BJ (cell line): Measurements from ENCODE around the gene SLC16A1. TPM values are rescaled to one million over a fixed set of nuclear protein-coding genes. Genes with fewer than 3 reads are reported as not detected.
A peak's percentile ranks its signal among the peaks of the same experiment; 100 is the strongest.

Source experiments
- CTCF ChIA-PET: fragments of 350-600 bp; formaldehyde crosslinking; extraction: SDS; loops from one replicate; lab custom pipeline; 2021; ENCODE audit warnings: antibody characterized with exemption, inconsistent platforms; lab: Yijun Ruan, JAX
- POLR2A ChIA-PET: fragments of 300-600 bp; sonication (Branson Sonifier 250); formaldehyde crosslinking; extraction: SDS; loops from one replicate; lab custom pipeline; 2021; ENCODE audit warnings: antibody characterized with exemption; lab: Charles Lee
- DNase-seq: peaks from one replicate; pipeline ENCODE4 v3.0.0-alpha.2; 2011; ENCODE audit warnings: low read depth
- H3K27me3 ChIP-seq: 2 replicates; pipeline ENCODE4 v1.6.0; 2011; ENCODE audit warnings: low read length; ENCODE audit not compliant: control insufficient read depth, insufficient read depth
- H3K36me3 ChIP-seq: 2 replicates; pipeline ENCODE4 v1.5.1; 2011; ENCODE audit warnings: low read length; ENCODE audit not compliant: control insufficient read depth, insufficient read depth
- H3K4me3 ChIP-seq: 2 replicates; pipeline ENCODE4 v1.5.1; 2011; ENCODE audit warnings: low read depth, mild to moderate bottlenecking, control low read depth, low read length
- polyA minus RNA-seq: library from RNA; depleted of rRNA, polyadenylated mRNA; stranded (reverse); fragments of >200 nt; gene quantifications from 2 replicates; pipeline ENCODE4 v1.2.3, GENCODE V29; 2011; rRNA and poly(A)+ RNA removed
- polyA plus RNA-seq: library from polyadenylated mRNA; depleted of rRNA; stranded (reverse); fragments of >200 nt; gene quantifications from 2 replicates; pipeline ENCODE4 v1.2.3, GENCODE V29; 2011; rRNA removed
- TF ChIP-seq, protein P1 (sequence below): IDR thresholded peaks from 2 replicates; pipeline ENCODE4 v1.5.1; 2011; ENCODE audit warnings: low read depth, mild to moderate bottlenecking, control low read depth, inconsistent platforms, low read length, moderate library complexity; ENCODE audit not compliant: insufficient read depth

The SLC16A1 gene
- polyA plus RNA-seq (57.6 and 101 TPM in 2 replicates), polyA minus RNA-seq (71.0 and 104 TPM in 2 replicates)

GRCh38 chr1:112955773-112956543 is at the start of gene SLC16A1:
Gene SLC16A1 (minus strand): TSS chr1:112956196. CDS start chr1:112929308, 26,888 bp downstream.
- ChIA-PET CTCF (interaction anchor here (0.7 to 1.2 kb wide), 9 partner anchors 19 to 211 kb away, joined by 3 to 5 read pairs (median 3); no protein-coding TSS in a partner anchor), POLR2A (interaction anchor here (0.6 to 1.1 kb wide), 5 partner anchors 19 to 904 kb away, joined by 3 to 6 read pairs (median 5); no protein-coding TSS in a partner anchor)
- no peaks in the 10 kb centered on the region for H3K36me3 ChIP-seq
- peak; percentile 64 for DNase-seq
- TF ChIP-seq, protein P1, sequence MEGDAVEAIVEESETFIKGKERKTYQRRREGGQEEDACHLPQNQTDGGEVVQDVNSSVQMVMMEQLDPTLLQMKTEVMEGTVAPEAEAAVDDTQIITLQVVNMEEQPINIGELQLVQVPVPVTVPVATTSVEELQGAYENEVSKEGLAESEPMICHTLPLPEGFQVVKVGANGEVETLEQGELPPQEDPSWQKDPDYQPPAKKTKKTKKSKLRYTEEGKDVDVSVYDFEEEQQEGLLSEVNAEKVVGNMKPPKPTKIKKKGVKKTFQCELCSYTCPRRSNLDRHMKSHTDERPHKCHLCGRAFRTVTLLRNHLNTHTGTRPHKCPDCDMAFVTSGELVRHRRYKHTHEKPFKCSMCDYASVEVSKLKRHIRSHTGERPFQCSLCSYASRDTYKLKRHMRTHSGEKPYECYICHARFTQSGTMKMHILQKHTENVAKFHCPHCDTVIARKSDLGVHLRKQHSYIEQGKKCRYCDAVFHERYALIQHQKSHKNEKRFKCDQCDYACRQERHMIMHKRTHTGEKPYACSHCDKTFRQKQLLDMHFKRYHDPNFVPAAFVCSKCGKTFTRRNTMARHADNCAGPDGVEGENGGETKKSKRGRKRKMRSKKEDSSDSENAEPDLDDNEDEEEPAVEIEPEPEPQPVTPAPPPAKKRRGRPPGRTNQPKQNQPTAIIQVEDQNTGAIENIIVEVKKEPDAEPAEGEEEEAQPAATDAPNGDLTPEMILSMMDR: peak; percentile 47
- H3K27me3 ChIP-seq: no peaks in the 10 kb centered on the region
- peak within 1 kb of the TSS; percentile 83 for H3K4me3 ChIP-seq

GRCh38 chr1:113003751-113004690 is 48.0 kb upstream of the SLC16A1 start:
- POLR2A ChIA-PET: no interaction called here
- CTCF ChIA-PET: no interaction called here

DNA sequence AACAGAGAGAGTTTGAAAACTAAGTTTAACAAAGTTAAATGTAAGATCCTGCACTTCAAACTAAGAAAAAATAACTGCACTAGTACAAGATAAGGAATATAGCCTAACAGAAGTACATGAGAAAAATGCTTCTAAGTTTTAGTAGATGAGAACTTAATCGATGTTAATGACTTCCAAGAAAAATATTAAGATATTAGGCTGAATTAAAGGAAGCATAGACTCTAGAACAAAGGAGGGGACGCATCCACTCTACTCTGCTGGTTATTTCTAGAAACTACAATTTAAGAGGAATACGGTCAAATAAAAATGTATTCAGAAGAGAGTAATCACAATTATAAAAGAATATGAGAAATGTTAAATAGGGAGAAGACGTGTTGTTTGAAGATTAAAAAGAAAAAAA is 46.3 kb upstream of the SLC16A1 start:
- TF ChIP-seq, protein P1: no peak
- Histone ChIP-seq H3K4me3 (no peak overlapping the region), H3K27me3 (no peaks in the 10 kb centered on the region), H3K36me3 (no peaks in the 10 kb centered on the region; the same call in none of the 2 replicates)
- no peak for DNase-seq
- POLR2A ChIA-PET: no interaction called here
- CTCF ChIA-PET: no interaction called here

More at GRCh38 chr1:113003751-113004690, 48.0 kb upstream of the SLC16A1 start:
- Histone ChIP-seq H3K36me3 (no peaks in the 10 kb centered on the region; the same call in 1 of the 2 replicates), H3K4me3 (no peak overlapping the region), H3K27me3 (no peaks in the 10 kb centered on the region)
- DNase-seq: no peak
- TF ChIP-seq, protein P1: no peak

DNA sequence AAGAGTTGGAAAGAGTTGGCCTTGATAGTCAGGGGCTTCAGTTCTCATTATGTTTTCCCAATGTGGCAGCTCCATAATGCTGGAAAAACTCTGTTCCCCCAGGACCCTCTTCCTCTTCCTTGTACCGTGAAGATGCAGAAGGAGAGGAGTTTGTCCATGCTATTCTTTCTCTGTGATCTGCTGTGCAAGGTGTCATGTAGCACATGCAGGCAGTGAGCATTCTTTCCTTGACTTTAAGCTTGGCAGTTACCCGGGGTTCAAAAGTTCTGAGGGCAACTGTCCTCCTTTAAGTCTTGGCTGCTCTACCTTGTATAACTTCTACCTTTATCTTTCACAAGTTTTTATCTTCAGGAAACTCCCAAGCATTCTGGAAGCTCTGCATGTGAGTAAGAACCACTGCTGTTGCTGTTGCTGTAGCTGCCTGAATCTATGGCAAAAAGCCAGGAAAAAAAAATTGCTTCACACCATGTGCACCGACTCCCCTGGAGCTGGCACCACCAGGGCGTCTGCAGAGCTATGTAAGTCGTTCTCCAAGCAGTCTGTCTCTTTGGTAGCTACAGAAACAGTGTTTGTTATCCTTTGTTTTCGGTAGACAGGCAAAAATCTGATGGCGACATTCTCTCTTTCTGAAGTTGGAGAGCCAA is 42.7 kb upstream of the SLC16A1 start:
- CTCF ChIA-PET: interaction anchor here (0.6 to 1.3 kb wide), 3 partner anchors 28 to 1749 kb away, joined by 3 to 4 read pairs (median 4); no protein-coding TSS in a partner anchor
- POLR2A ChIA-PET: no interaction called here
- no peaks in the 10 kb centered on the region for H3K27me3 ChIP-seq
- no peaks in the 10 kb centered on the region; the same call in none of the 2 replicates for H3K36me3 ChIP-seq
- H3K4me3 ChIP-seq: no peak overlapping the region
- TF ChIP-seq, protein P1: no peak
- DNase-seq: no peak
